ENCODE results near the gene USP11. TPM values are rescaled to one million over a fixed set of nuclear protein-coding genes. Genes with fewer than 3 reads are reported as not detected.

The USP11 gene
- total RNA-seq, 1 experiment from 2014 or later, result 62.0 TPM

GRCh38 chrX:47185241-47185640 is 47.6 kb upstream of the USP11 start:
- ChIA-PET CTCF (no interaction called here), RAD21 (ENCODE audit: low non-redundant PET in 1 of 2, low total read pairs in 2 of 2, uncharacterized antibody in 2 of 2, unreplicated experiment in 2 of 2) (no interaction called here), POLR2A (no interaction called here)
- Histone ChIP-seq H3K4me1 (ENCODE audit: control insufficient read depth in 1 of 2, insufficient read depth in 2 of 2, low read length in 2 of 2) (peaks cover 0 to 2% of the 10 kb centered on the region in 2 experiments; a peak in 2 of 4 replicates), H2AFZ (ENCODE audit: low read depth, low read length, poor library complexity, severe bottlenecking) (no peak overlapping the region), H3K4me2 (ENCODE audit: low read length) (no peak overlapping the region), H4K20me1 (ENCODE audit: insufficient read depth) (no peaks in the 10 kb centered on the region), H3K27ac (ENCODE audit: low read depth, low read length) (no peak overlapping the region), H3K36me3 (ENCODE audit: control insufficient read depth in 1 of 2, insufficient read depth in 2 of 2, low read length in 2 of 2) (no peaks in the 10 kb centered on the region; a peak in 1 of 4 replicates), H3K9me3 (ENCODE audit: control insufficient read depth in 1 of 2, insufficient read depth in 1 of 2, low read depth in 1 of 2, low read length in 2 of 2) (no peaks in the 10 kb centered on the region), H3K27me3 (ENCODE audit: insufficient read depth, low read length) (no peaks in the 10 kb centered on the region), H3K4me3 (replicated peaks in 1 of 2; ENCODE audit: low read depth in 1 of 2, low read length in 2 of 2) (no peak overlapping the region), H3K9ac (ENCODE audit: low read length) (no peak overlapping the region), H3K79me2 (ENCODE audit: insufficient read depth, low read length) (no peaks in the 10 kb centered on the region), H3K9me2 (ENCODE audit: insufficient read depth) (no peaks in the 10 kb centered on the region)
- no TSS peak for BruUV-seq (replicated peaks)
- TF ChIP-seq SIN3A (IDR thresholded peaks at IDR 0.05; ENCODE audit: low read depth) (no peak), ZBTB33 (IDR thresholded peaks at IDR 0.05; ENCODE audit: extremely low read depth, insufficient replicate concordance, low read length) (no peak), ATF3 (IDR thresholded peaks at IDR 0.05) (no peak), CTCF (IDR thresholded peaks at IDR 0.05 in 2 of 3, conservative IDR thresholded peaks at IDR 0.05 in 1 of 3; ENCODE audit: borderline replicate concordance in 1 of 3, insufficient read depth in 1 of 3, low read depth in 2 of 3, low read length in 2 of 3) (no peak), EGR1 (IDR thresholded peaks at IDR 0.05; ENCODE audit: low read depth) (no peak), MAX (IDR thresholded peaks at IDR 0.05) (no peak), YY1 (IDR thresholded peaks at IDR 0.05; ENCODE audit: extremely low read depth, insufficient replicate concordance, low read depth, low read length) (no peak), FOSL1 (IDR thresholded peaks at IDR 0.05; ENCODE audit: low read depth) (no peak), ELF1 (IDR thresholded peaks at IDR 0.05; ENCODE audit: borderline replicate concordance, low read depth) (no peak), SP1 (IDR thresholded peaks at IDR 0.05; ENCODE audit: low read depth) (no peak), EZH2phosphoT487 (IDR thresholded peaks at IDR 0.05; ENCODE audit: borderline replicate concordance) (no peak), CEBPB (IDR thresholded peaks at IDR 0.05; ENCODE audit: low read depth) (no peak), TCF7L2 (IDR thresholded peaks at IDR 0.05; ENCODE audit: borderline replicate concordance, extremely low read depth, insufficient read depth, insufficient read length) (no peak), REST (IDR thresholded peaks at IDR 0.05; ENCODE audit: low read depth) (no peak), SRF (IDR thresholded peaks at IDR 0.05; ENCODE audit: low read depth) (no peak), EZH2 (IDR thresholded peaks at IDR 0.05) (no peak), POLR2AphosphoS5 (IDR thresholded peaks at IDR 0.05; ENCODE audit: low read depth, low read length) (no peak), ZFX (IDR thresholded peaks at IDR 0.05) (no peak)
- intact Hi-C loops (cut with micrococcal nuclease), result no loop called here
- no peak for ATAC-seq
- DNase-seq (ENCODE audit: low read depth, low spot score), result no peak
